GM21526 (cell line): Measurements from ENCODE around the gene KIF20A.
"Not testable (repeated sequence)": the region's sequence is repeated elsewhere in the genome, so short reads cannot be mapped to it uniquely, and the experiment has no call there.

Experiments used
- ATAC-seq: cut with Tn5 transposase; IDR thresholded peaks from one replicate; pipeline ENCODE4 v1.9.1; 2021; ENCODE audit warnings: moderate library complexity; ENCODE audit not compliant: unreplicated experiment, low FRiP score

Gene KIF20A

GRCh38 chr5:138182808-138183207, 3.9 kb downstream of the KIF20A start:
- ATAC-seq: no peak

GRCh38 chr5:138186002-138186447, 7.1 kb downstream of the KIF20A start:
- ATAC-seq: no peak

GRCh38 chr5:138188626-138189025, 9.7 kb downstream of the KIF20A start:
- ATAC-seq: no peak

- ATAC-seq: no peak
Observed at GRCh38 chr5:138192826-138193225, 13.9 kb downstream of the KIF20A start.

GRCh38 chr5:138193859-138194258, 14.9 kb downstream of the KIF20A start:
- not testable (repeated sequence) for ATAC-seq

GRCh38 chr5:138210985-138211384, 32.1 kb downstream of the KIF20A start:
- ATAC-seq: no peak

GRCh38 chr5:138212828-138213160, 33.9 kb downstream of the KIF20A start:
- peak; percentile 17 for ATAC-seq

- peak; percentile 96 for ATAC-seq
Observed at GRCh38 chr5:138213161-138214029, 34.5 kb downstream of the KIF20A start, which contains the start of gene CDC23. TSS of gene CDC23 (minus strand) at chr5:138213323. CDS start at chr5:138213312, 11 bp downstream.

GRCh38 chr5:138216799-138217198, 37.9 kb downstream of the KIF20A start:
- no peak for ATAC-seq

- no peak for ATAC-seq
Observed at GRCh38 chr5:138223532-138223931, 44.6 kb downstream of the KIF20A start.

- ATAC-seq: no peak
Observed at GRCh38 chr5:138224712-138225111, 45.8 kb downstream of the KIF20A start.

- no peak for ATAC-seq
Observed at GRCh38 chr5:138226910-138227309, 48.0 kb downstream of the KIF20A start.

- no peak for ATAC-seq
Observed at GRCh38 chr5:138229387-138229786, 50.5 kb downstream of the KIF20A start.

- no peak for ATAC-seq
Observed at GRCh38 chr5:138230261-138230660, 51.3 kb downstream of the KIF20A start.

- no peak for ATAC-seq
Observed at GRCh38 chr5:138230981-138231589, 52.2 kb downstream of the KIF20A start.

- ATAC-seq: no peak
Observed at GRCh38 chr5:138233280-138233679, 54.4 kb downstream of the KIF20A start.

- ATAC-seq: no peak
Observed at GRCh38 chr5:138234651-138235050, 55.7 kb downstream of the KIF20A start.
